Thyroid gland (tissue), 4 donors: Measurements from ENCODE around the gene MISP.

Source experiments
- CTCF ChIP-seq, 6 experiments: fragments of 200-600 bp in 3 of 6; fragments of 450-650 bp in 3 of 6; sonication (generic) in 3 of 6; IDR thresholded peaks; one replicate each; pipeline ENCODE4 v1.5.1; 2016 to 2019; ENCODE audit warnings: antibody characterized with exemption in 6 of 6, mild to moderate bottlenecking in 2 of 6, inconsistent platforms in 1 of 6, moderate library complexity in 1 of 6
- POLR2A ChIP-seq, 2 donors: fragments of 450-650 bp; IDR thresholded peaks; one replicate each; pipeline ENCODE4 v1.6.1; 2017; ENCODE audit warnings: antibody characterized with exemption in 2 of 2, mild to moderate bottlenecking in 2 of 2, moderate library complexity in 1 of 2

DNA sequence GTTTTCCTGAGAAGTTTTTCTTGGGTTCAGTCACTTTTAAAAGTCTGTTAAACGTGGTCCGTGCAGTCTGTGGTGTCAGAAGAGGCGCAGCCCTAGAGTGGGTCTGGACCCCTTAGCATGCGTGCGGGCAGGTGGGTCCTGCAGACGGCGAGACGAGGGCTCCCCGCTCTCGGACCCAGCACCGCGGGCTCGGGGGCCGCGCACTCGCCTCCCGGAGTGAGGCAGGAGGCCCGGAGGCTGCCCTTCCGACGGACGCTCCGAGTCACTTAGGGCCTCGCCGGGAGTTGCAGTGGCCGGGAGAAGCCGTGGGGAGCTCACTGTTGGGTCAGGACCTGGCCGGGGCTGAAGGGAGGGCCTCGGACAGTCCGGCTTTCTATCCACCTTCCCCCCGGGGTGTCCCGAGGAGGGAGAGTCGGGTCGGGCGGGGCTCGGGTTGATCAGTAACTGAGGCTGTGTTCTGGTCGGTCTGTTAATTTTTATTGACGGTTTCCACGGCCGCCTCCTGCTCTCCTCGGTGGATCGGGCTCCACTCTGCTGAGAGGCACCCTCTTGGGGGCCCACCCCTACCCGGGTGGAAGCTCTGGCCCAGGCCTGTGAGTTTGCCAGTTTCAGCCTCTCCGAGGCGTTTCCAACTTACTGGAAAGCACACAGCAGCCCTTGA is 47.6 kb downstream of the MISP start:
- TF ChIP-seq CTCF (IDR thresholded peaks at IDR 0.05) (no peak), POLR2A (IDR thresholded peaks at IDR 0.05) (no peak)
